ENCODE measurements around the gene PLIN4. TPM values are rescaled to one million over a fixed set of nuclear protein-coding genes. Genes with fewer than 3 reads are reported as not detected.

PLIN4 gene
- total RNA-seq, 1 experiment from 2014 or later, result 2.3 TPM

DNA sequence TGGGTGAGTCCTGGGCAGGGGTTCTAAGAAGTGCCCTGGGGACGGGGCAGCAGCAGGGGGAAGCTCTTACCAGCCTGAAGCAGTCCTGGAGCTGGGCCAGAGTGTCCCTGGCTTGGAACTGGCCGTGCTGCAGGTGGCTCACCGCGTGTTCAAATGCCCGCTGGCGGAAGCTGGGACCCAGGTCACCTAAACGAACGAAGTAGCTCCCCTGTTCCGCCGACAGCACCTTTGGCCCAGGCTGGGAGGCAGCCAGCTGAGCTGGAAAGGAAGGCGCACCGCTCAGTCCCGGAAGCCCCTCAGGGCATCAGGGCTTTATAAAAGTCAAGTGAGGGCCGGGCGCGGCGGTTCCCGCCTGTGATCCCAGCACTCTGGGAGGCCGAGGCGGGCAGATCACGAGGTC lies 9.6 kb downstream of the PLIN4 start:
- Histone ChIP-seq H3K36me3 (ENCODE audit: control insufficient read depth in 1 of 2, insufficient read depth in 2 of 2, low read length in 2 of 2) (no peaks in the 10 kb centered on the region), H3K79me2 (ENCODE audit: insufficient read depth, low read length) (no peaks in the 10 kb centered on the region), H3K9ac (ENCODE audit: low read length) (no peak overlapping the region), H3K9me2 (ENCODE audit: insufficient read depth) (no peaks in the 10 kb centered on the region), H4K20me1 (ENCODE audit: insufficient read depth) (no peaks in the 10 kb centered on the region), H3K4me1 (ENCODE audit: control insufficient read depth in 1 of 2, insufficient read depth in 2 of 2, low read length in 2 of 2) (peaks cover 0 to 11% of the 10 kb centered on the region in 2 experiments; a peak in 2 of 4 replicates), H2AFZ (ENCODE audit: low read depth, low read length, poor library complexity, severe bottlenecking) (no peak overlapping the region), H3K27ac (ENCODE audit: low read depth, low read length) (no peak overlapping the region), H3K9me3 (ENCODE audit: control insufficient read depth in 1 of 2, insufficient read depth in 1 of 2, low read depth in 1 of 2, low read length in 2 of 2) (no peaks in the 10 kb centered on the region), H3K4me2 (ENCODE audit: low read length) (no peak overlapping the region), H3K27me3 (ENCODE audit: insufficient read depth, low read length) (no peaks in the 10 kb centered on the region), H3K4me3 (replicated peaks in 1 of 2; ENCODE audit: low read depth in 1 of 2, low read length in 2 of 2) (no peak overlapping the region)
- TF ChIP-seq CBX3 (IDR thresholded peaks at IDR 0.05; ENCODE audit: low read depth) (no peak), REST (IDR thresholded peaks at IDR 0.05; ENCODE audit: low read depth) (no peak), SP1 (IDR thresholded peaks at IDR 0.05; ENCODE audit: low read depth) (no peak), CEBPB (IDR thresholded peaks at IDR 0.05; ENCODE audit: low read depth) (no peak), ELF1 (IDR thresholded peaks at IDR 0.05; ENCODE audit: borderline replicate concordance, low read depth) (no peak), YY1 (IDR thresholded peaks at IDR 0.05; ENCODE audit: extremely low read depth, insufficient replicate concordance, low read depth, low read length) (no peak), EZH2 (IDR thresholded peaks at IDR 0.05) (no peak), SIN3A (IDR thresholded peaks at IDR 0.05; ENCODE audit: low read depth) (no peak), EGR1 (IDR thresholded peaks at IDR 0.05; ENCODE audit: low read depth) (no peak), POLR2AphosphoS5 (IDR thresholded peaks at IDR 0.05; ENCODE audit: low read depth, low read length) (no peak), ZFX (IDR thresholded peaks at IDR 0.05) (no peak)
- no peak for DNase-seq (ENCODE audit: low read depth, low spot score)
- RAD21 ChIA-PET (ENCODE audit: low non-redundant PET in 1 of 2, low total read pairs in 2 of 2, uncharacterized antibody in 2 of 2, unreplicated experiment in 2 of 2), result no interaction called here
- intact Hi-C loops (cut with micrococcal nuclease), result no loop called here
- CTCF ChIA-PET, result interaction anchor here (1.2 to 2.8 kb wide), 2 partner anchors 15 to 242 kb away, joined by 4 to 12 read pairs; no protein-coding TSS in a partner anchor
- POLR2A ChIA-PET, result no interaction called here
- ATAC-seq, result no peak
- BruUV-seq (replicated peaks), result no TSS peak
